ENCODE data around the gene PHF10. TPM values are rescaled to one million over a fixed set of nuclear protein-coding genes. Genes with fewer than 3 reads are reported as not detected.

PHF10 gene
- total RNA-seq, 1 donor from 2014 or later, result 45.7 TPM

- ATAC-seq (no peak), DNase-seq (no peak)
- Histone ChIP-seq H3K27ac (no peak overlapping the region), H3K9me3 (peaks cover 12% of the 10 kb centered on the region), H3K4me1 (no peaks in the 10 kb centered on the region), H3K4me3 (no peak overlapping the region), H3K27me3 (ENCODE audit: low read depth) (no peaks in the 10 kb centered on the region), H3K36me3 (peaks cover 10% of the 10 kb centered on the region)
- intact Hi-C loops (cut with DNase I), result no loop called here
- no peak for TF ChIP-seq CTCF (IDR thresholded peaks at IDR 0.05)
Observed at GRCh38 chr6:169685860-169686259, 38.4 kb downstream of the PHF10 start.

GRCh38 chr6:169684056-169684455 lies 40.2 kb downstream of the PHF10 start:
- Histone ChIP-seq H3K4me1 (no peaks in the 10 kb centered on the region), H3K27ac (no peak overlapping the region), H3K27me3 (ENCODE audit: low read depth) (no peaks in the 10 kb centered on the region), H3K36me3 (peaks cover 10% of the 10 kb centered on the region), H3K4me3 (no peak overlapping the region), H3K9me3 (peaks cover 12% of the 10 kb centered on the region)
- DNase-seq, result no peak
- ATAC-seq, result no peak
- TF ChIP-seq CTCF (IDR thresholded peaks at IDR 0.05), result no peak
- intact Hi-C loops (cut with DNase I), result no loop called here

- Histone ChIP-seq H3K27ac (no peak overlapping the region), H3K4me1 (no peaks in the 10 kb centered on the region), H3K4me3 (no peak overlapping the region), H3K36me3 (no peaks in the 10 kb centered on the region), H3K27me3 (ENCODE audit: low read depth) (no peaks in the 10 kb centered on the region), H3K9me3 (no peaks in the 10 kb centered on the region)
- no peak for TF ChIP-seq CTCF (IDR thresholded peaks at IDR 0.05)
- intact Hi-C loops (cut with DNase I), result no loop called here
- ATAC-seq (no peak), DNase-seq (no peak)
Observed at GRCh38 chr6:169678342-169678741, 46.0 kb downstream of the PHF10 start.

GRCh38 chr6:169677096-169677495 lies 47.2 kb downstream of the PHF10 start:
- ATAC-seq, result no peak
- intact Hi-C loops (cut with DNase I), result no loop called here
- Histone ChIP-seq H3K9me3 (no peaks in the 10 kb centered on the region), H3K4me3 (no peak overlapping the region), H3K4me1 (no peaks in the 10 kb centered on the region), H3K27me3 (ENCODE audit: low read depth) (no peaks in the 10 kb centered on the region), H3K36me3 (peaks cover 1% of the 10 kb centered on the region), H3K27ac (no peak overlapping the region)
- no peak for TF ChIP-seq CTCF (IDR thresholded peaks at IDR 0.05)
- DNase-seq, result no peak

- intact Hi-C loops (cut with DNase I), result no loop called here
- H3K36me3 ChIP-seq, result peaks cover 16% of the 10 kb centered on the region
- H3K9me3 ChIP-seq, result no peaks in the 10 kb centered on the region
- DNase-seq (no peak), ATAC-seq (no peak)
- TF ChIP-seq CTCF (IDR thresholded peaks at IDR 0.05), result no peak
- no peak overlapping the region for H3K4me3 ChIP-seq
- H3K27me3 ChIP-seq (ENCODE audit: low read depth), result no peaks in the 10 kb centered on the region
- no peaks in the 10 kb centered on the region for H3K4me1 ChIP-seq
- H3K27ac ChIP-seq, result no peak overlapping the region
Observed at GRCh38 chr6:169675011-169675410, 49.3 kb downstream of the PHF10 start.

GRCh38 chr6:169671563-169671962 lies 52.7 kb downstream of the PHF10 start:
- DNase-seq (no peak), ATAC-seq (no peak)
- Histone ChIP-seq H3K36me3 (peaks cover 34% of the 10 kb centered on the region), H3K4me1 (peaks cover 9% of the 10 kb centered on the region), H3K27ac (no peak overlapping the region), H3K27me3 (ENCODE audit: low read depth) (no peaks in the 10 kb centered on the region), H3K9me3 (no peaks in the 10 kb centered on the region), H3K4me3 (no peak overlapping the region)
- TF ChIP-seq CTCF (IDR thresholded peaks at IDR 0.05), result no peak
- intact Hi-C loops (cut with DNase I), result no loop called here

Data from lower lobe of right lung (tissue), 2 donors.